ENCODE data around the gene ABHD17A. TPM values are rescaled to one million over a fixed set of nuclear protein-coding genes. Genes with fewer than 3 reads are reported as not detected.

ABHD17A gene
- total and polyA plus RNA-seq, 4 donors = 68.8 to 110 (median 91.0) TPM

DNA sequence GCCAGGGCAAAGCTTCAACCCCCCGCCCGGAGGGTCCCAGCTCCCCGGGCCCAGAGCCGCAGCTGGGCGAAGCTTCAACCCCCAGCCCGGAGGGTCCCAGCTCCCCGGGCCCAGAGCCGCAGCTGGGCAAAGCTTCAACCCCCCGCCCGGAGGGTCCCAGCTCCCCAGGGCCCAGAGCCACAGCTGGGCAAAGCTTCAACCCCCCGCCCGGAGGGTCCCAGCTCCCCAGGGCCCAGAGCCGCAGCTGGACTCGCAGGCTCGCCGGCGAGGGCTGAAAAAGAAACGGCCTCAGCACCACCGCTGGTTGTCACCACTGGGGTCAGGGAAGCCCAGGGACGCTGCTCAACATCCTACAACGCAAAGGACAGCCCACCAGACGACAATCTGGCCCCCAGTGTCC lies 42.2 kb downstream of the ABHD17A start:
- no peak overlapping the region for H3K4me3 ChIP-seq
- H3K9me3 ChIP-seq (ENCODE audit: control insufficient read depth in 4 of 4, insufficient read depth in 3 of 4, low read length in 3 of 4) = no peaks in the 10 kb centered on the region
- no peaks in the 10 kb centered on the region for H3K27me3 ChIP-seq (ENCODE audit: control insufficient read depth in 3 of 3, insufficient read depth in 3 of 3, low read length in 2 of 3)
- peaks cover 0 to 10% (median 1%) of the 10 kb centered on the region in 4 donors for H3K36me3 ChIP-seq (ENCODE audit: control insufficient read depth in 4 of 4, insufficient read depth in 4 of 4, low read length in 4 of 4)
- TF ChIP-seq, protein P1, sequence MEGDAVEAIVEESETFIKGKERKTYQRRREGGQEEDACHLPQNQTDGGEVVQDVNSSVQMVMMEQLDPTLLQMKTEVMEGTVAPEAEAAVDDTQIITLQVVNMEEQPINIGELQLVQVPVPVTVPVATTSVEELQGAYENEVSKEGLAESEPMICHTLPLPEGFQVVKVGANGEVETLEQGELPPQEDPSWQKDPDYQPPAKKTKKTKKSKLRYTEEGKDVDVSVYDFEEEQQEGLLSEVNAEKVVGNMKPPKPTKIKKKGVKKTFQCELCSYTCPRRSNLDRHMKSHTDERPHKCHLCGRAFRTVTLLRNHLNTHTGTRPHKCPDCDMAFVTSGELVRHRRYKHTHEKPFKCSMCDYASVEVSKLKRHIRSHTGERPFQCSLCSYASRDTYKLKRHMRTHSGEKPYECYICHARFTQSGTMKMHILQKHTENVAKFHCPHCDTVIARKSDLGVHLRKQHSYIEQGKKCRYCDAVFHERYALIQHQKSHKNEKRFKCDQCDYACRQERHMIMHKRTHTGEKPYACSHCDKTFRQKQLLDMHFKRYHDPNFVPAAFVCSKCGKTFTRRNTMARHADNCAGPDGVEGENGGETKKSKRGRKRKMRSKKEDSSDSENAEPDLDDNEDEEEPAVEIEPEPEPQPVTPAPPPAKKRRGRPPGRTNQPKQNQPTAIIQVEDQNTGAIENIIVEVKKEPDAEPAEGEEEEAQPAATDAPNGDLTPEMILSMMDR (IDR thresholded peaks at IDR 0.05; ENCODE audit: control extremely low read depth, extremely low read depth) = no peak
- H3K4me1 ChIP-seq (ENCODE audit: control insufficient read depth in 5 of 5, insufficient read depth in 5 of 5, low read length in 5 of 5) = peaks cover 8 to 39% (median 12%) of the 10 kb centered on the region in 5 donors
- DNase-seq (no peak), ATAC-seq (ENCODE audit: insufficient read depth, low FRiP score) (no peak)
- 88 to 95% methylated on average over 19 to 22 of the region's 22 CpGs for WGBS, 2 donors
- no peak overlapping the region for H3K27ac ChIP-seq (ENCODE audit: low read depth in 1 of 2, low read length in 1 of 2)
- H3K9ac ChIP-seq (ENCODE audit: insufficient read depth in 1 of 2, low read length in 2 of 2) = no peak overlapping the region

DNA sequence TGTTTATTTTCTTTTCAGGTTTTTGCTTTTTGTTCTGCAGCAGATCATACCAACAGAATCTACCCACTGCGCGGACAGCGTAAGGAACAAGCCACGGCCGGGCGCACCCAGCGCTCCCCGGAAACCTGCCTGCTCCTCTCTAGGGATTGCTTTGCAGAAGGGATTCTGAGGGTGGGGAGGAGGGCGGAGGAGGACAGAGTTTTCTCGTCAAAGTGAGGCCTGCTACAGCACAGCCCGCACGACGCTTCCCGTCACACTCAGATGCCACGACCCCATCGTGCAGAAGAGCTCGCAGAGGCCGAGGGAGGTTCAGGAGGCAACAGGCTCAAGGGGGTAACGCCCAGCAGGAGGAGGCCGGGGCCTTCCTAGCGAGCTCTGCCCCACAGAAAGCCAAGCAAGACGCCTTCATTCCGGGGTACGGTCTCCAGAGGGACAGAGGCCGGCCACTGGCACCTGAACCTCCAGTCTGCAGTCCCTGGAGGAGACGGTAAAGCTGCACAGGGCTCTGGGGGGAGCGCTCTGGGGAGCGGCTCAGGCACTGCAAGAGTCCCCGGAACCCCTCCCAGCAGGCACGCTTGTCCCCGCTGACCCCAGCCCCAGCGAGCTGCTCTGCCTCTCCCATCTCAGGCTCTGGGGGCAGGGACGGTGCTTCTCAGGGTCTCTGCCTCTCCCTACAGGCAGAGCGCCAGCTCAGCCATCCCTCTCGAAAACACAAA lies 43.9 kb downstream of the ABHD17A start:
- Histone ChIP-seq H3K4me3 (no peak overlapping the region), H3K4me1 (ENCODE audit: control insufficient read depth in 5 of 5, insufficient read depth in 5 of 5, low read length in 5 of 5) (peaks cover 0 to 38% (median 3%) of the 10 kb centered on the region in 5 donors), H3K9ac (ENCODE audit: insufficient read depth in 1 of 2, low read length in 2 of 2) (no peak overlapping the region), H3K9me3 (ENCODE audit: control insufficient read depth in 4 of 4, insufficient read depth in 3 of 4, low read length in 3 of 4) (no peaks in the 10 kb centered on the region), H3K27ac (ENCODE audit: low read depth in 1 of 2, low read length in 1 of 2) (peak overlapping the region; percentile 25 to 57), H3K27me3 (ENCODE audit: control insufficient read depth in 3 of 3, insufficient read depth in 3 of 3, low read length in 2 of 3) (no peaks in the 10 kb centered on the region), H3K36me3 (ENCODE audit: control insufficient read depth in 4 of 4, insufficient read depth in 4 of 4, low read length in 4 of 4) (peaks cover 0 to 10% (median 1%) of the 10 kb centered on the region in 4 donors)
- 71 to 80% methylated on average over 35 of the region's 35 CpGs for WGBS, 2 donors
- DNase-seq (no peak), ATAC-seq (ENCODE audit: insufficient read depth, low FRiP score) (no peak)
- TF ChIP-seq, protein P1 (IDR thresholded peaks at IDR 0.05; ENCODE audit: control extremely low read depth, extremely low read depth) = no peak

DNA sequence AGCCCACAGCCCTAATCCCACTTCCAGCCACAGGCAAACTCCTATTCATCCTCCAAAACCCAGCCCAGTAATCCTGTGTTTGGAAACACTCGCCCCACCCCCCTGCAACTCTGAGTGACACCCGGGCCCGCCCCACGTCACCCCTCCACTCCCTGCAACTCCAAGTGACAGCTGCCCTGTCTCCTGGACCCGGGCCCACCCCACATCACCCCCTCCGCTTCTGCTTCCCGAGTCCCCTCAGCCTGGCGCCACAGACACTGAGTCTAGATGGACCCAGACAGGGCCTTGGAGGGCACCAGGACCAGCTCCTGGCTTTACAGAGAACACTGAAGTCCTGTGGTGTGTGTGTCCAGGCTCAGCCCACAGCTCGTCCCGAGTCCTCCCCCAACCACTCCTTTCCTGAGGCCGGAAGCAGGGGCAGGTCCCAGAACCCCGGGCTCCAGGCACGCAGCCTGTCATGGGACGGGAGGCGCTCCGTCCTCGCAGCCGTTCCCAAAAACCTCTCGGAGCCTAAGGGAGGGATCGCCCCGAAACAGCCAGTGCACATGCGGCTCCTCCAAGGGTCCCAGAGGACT lies 44.7 kb downstream of the ABHD17A start:
- Histone ChIP-seq H3K4me1 (ENCODE audit: control insufficient read depth in 5 of 5, insufficient read depth in 5 of 5, low read length in 5 of 5) (peaks cover 0 to 32% (median 0%) of the 10 kb centered on the region in 5 donors), H3K36me3 (ENCODE audit: control insufficient read depth in 4 of 4, insufficient read depth in 4 of 4, low read length in 4 of 4) (peaks cover 0 to 10% (median 1%) of the 10 kb centered on the region in 4 donors), H3K9ac (ENCODE audit: insufficient read depth in 1 of 2, low read length in 2 of 2) (no peak overlapping the region), H3K27ac (ENCODE audit: low read depth in 1 of 2, low read length in 1 of 2) (peak overlapping the region; percentile 25 to 57), H3K27me3 (ENCODE audit: control insufficient read depth in 3 of 3, insufficient read depth in 3 of 3, low read length in 2 of 3) (no peaks in the 10 kb centered on the region), H3K4me3 (no peak overlapping the region), H3K9me3 (ENCODE audit: control insufficient read depth in 4 of 4, insufficient read depth in 3 of 4, low read length in 3 of 4) (no peaks in the 10 kb centered on the region)
- no peak for ATAC-seq (ENCODE audit: insufficient read depth, low FRiP score)
- no peak for DNase-seq
- WGBS, 2 donors = 68 to 75% methylated on average over 22 of the region's 22 CpGs
- TF ChIP-seq, protein P1 (IDR thresholded peaks at IDR 0.05; ENCODE audit: control extremely low read depth, extremely low read depth) = no peak

Data from lung (tissue), 12 donors.